Duodenal mucosa (tissue), 2 donors: ENCODE data around the gene PALM2AKAP2.

Source experiments
- H3K27ac ChIP-seq: one replicate; pipeline ENCODE4 v1.7.0; 2013; ENCODE audit warnings: low read depth, low read length
- H3K27me3 ChIP-seq, 2 donors: one replicate each; pipeline ENCODE4 v1.7.0; 2013; ENCODE audit warnings: low read length in 2 of 2, control low read depth in 1 of 2; ENCODE audit not compliant: insufficient read depth in 2 of 2, control insufficient read depth in 1 of 2
- H3K36me3 ChIP-seq, 2 donors: one replicate each; pipeline ENCODE4 v1.7.0; 2013; ENCODE audit warnings: low read length in 2 of 2, control low read depth in 1 of 2; ENCODE audit not compliant: insufficient read depth in 2 of 2, control insufficient read depth in 1 of 2
- H3K4me1 ChIP-seq, 2 donors: one replicate each; pipeline ENCODE4 v1.7.0; 2013; ENCODE audit warnings: low read length in 2 of 2, control low read depth in 1 of 2; ENCODE audit not compliant: insufficient read depth in 2 of 2, control insufficient read depth in 1 of 2
- H3K4me3 ChIP-seq, 2 donors: one replicate each; pipeline ENCODE4 v1.7.0; 2013; ENCODE audit warnings: low read length in 2 of 2, low read depth in 1 of 2
- H3K9ac ChIP-seq, 2 donors: one replicate each; pipeline ENCODE4 v1.7.0; 2013; ENCODE audit warnings: low read length in 2 of 2, low read depth in 1 of 2
- H3K9me3 ChIP-seq, 2 donors: one replicate each; pipeline ENCODE4 v1.7.0; 2013; ENCODE audit warnings: low read length in 2 of 2, control low read depth in 1 of 2; ENCODE audit not compliant: control insufficient read depth in 1 of 2

PALM2AKAP2 gene

DNA sequence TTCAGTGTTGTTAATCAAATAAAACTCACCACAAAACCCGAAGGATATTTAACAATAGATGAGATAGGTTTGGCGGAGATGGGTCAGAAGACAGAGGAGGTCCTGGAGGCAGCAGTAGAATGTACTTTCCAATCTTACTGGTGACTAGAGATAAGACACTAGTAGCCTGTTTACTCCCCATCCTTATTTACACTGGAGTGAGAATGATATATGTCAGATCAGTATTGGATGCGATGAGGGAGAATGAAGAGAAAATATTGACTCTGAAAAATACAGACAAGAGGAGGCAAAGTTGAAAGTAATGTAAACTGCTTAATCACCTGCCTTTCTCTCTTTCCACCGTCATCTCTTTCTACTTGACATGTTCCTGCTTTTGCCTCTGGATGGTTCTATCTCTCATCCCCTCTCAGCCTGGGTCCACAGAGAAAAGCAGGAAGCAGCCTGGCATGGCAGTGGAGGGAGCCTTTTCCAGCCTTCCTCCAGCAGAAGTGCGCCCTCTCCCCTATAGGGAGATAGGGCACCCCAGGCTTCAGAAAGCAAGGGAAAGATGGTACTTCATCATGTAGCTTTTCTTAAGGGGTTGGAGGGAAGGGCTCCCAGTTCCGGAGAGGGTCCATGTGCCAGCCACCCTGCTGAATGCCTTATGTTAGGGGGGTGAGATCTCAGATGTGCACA lies 11.1 kb downstream of the PALM2AKAP2 start:
- Histone ChIP-seq H3K27ac (no peak overlapping the region), H3K36me3 (no peaks in the 10 kb centered on the region), H3K4me3 (no peak overlapping the region), H3K4me1 (peaks cover 5 to 9% of the 10 kb centered on the region in 2 donors), H3K27me3 (no peaks in the 10 kb centered on the region), H3K9me3 (no peaks in the 10 kb centered on the region), H3K9ac (no peak overlapping the region)

GRCh38 chr9:109791747-109792146 lies 11.7 kb downstream of the PALM2AKAP2 start:
- H3K4me1 ChIP-seq = peaks cover 5 to 9% of the 10 kb centered on the region in 2 donors
- no peak overlapping the region for H3K4me3 ChIP-seq
- no peaks in the 10 kb centered on the region for H3K36me3 ChIP-seq
- no peaks in the 10 kb centered on the region for H3K9me3 ChIP-seq
- H3K27ac ChIP-seq = no peak overlapping the region
- no peaks in the 10 kb centered on the region for H3K27me3 ChIP-seq
- H3K9ac ChIP-seq = no peak overlapping the region

GRCh38 chr9:109792951-109793546 lies 13.1 kb downstream of the PALM2AKAP2 start:
- Histone ChIP-seq H3K27me3 (no peaks in the 10 kb centered on the region), H3K9ac (no peak overlapping the region), H3K9me3 (no peaks in the 10 kb centered on the region), H3K27ac (no peak overlapping the region), H3K4me3 (no peak overlapping the region), H3K4me1 (peaks cover 5 to 9% of the 10 kb centered on the region in 2 donors), H3K36me3 (no peaks in the 10 kb centered on the region)

DNA sequence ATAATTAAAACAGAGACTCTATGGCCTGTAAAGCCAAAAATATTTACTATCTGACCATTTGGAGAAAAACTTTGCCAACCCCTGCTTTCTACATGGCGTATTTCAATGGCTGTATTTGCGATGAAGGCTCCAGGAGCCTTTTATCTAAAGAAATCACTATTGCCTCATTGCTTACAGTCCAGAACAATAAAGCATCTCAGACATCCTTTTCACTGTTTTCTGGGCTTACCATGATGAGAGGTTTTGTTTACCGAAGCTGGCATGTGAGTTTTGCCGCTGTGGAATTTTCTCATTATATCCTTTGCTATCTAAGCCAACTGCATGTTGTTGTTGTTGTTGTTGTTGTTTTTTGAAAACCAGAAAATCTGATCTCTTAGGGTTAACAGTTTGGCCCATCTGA lies 13.9 kb downstream of the PALM2AKAP2 start:
- Histone ChIP-seq H3K4me3 (no peak overlapping the region), H3K36me3 (no peaks in the 10 kb centered on the region), H3K4me1 (peaks cover 5 to 9% of the 10 kb centered on the region in 2 donors), H3K27me3 (no peaks in the 10 kb centered on the region), H3K9ac (no peak overlapping the region), H3K9me3 (no peaks in the 10 kb centered on the region), H3K27ac (no peak overlapping the region)

DNA sequence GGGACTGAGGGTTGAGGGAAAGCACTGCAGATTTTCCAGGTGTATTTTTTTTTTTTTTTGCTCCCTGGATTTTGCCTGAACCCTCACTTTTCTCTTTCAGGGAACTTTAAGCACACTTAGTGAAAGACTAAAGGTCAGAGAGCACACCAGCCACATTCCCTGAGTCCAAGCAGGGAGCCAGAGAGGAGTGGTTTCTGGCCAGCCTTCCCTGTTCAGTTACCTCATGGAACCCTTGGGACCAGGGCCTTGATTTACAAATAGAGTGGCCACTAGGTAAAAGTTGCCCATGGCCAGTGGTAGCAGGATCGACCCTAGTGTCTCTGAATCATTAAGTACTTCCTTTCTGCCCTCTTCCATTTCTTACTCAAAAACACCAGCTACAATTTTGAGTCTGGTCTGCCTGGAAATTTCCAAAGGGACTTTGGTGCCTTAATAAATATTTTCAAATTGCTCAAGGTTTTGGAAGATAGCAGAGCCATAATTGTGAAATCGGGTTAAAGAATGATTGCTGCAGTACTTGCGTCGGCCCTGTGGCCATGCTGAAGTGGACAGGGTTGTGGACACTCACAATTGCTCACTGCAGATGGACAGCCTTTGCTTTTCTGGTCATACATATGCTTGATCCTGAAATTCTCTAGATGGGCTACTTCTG lies 14.5 kb downstream of the PALM2AKAP2 start:
- Histone ChIP-seq H3K9ac (no peak overlapping the region), H3K9me3 (no peaks in the 10 kb centered on the region), H3K4me3 (no peak overlapping the region), H3K27me3 (no peaks in the 10 kb centered on the region), H3K36me3 (no peaks in the 10 kb centered on the region), H3K4me1 (peaks cover 1 to 7% of the 10 kb centered on the region in 2 donors), H3K27ac (no peak overlapping the region)

DNA sequence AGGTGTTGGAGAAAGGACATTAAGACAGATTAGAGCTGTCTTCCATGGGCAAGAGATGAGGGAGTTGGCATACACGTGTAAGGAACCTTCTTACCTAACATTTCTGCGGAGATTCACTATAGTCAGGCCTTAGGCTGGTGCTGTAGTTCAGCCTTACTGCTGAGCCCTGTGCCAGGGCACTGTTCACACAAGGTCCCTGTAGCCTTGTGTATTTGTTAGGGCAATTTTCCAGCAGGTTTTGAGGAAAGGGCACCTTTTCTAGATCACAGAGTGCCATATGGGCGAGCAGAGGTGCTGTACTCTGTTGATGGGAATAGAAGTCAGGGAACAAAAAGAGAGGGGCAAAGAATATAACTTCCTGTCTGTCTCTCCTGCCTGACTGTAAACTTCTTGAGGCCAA lies 15.6 kb downstream of the PALM2AKAP2 start:
- H3K27ac ChIP-seq = no peak overlapping the region
- no peaks in the 10 kb centered on the region for H3K4me1 ChIP-seq
- H3K9ac ChIP-seq = no peak overlapping the region
- no peaks in the 10 kb centered on the region for H3K27me3 ChIP-seq
- H3K9me3 ChIP-seq = no peaks in the 10 kb centered on the region
- H3K4me3 ChIP-seq = no peak overlapping the region
- H3K36me3 ChIP-seq = no peaks in the 10 kb centered on the region

GRCh38 chr9:109796078-109796477 lies 16.1 kb downstream of the PALM2AKAP2 start:
- Histone ChIP-seq H3K27me3 (no peaks in the 10 kb centered on the region), H3K36me3 (no peaks in the 10 kb centered on the region), H3K9ac (no peak overlapping the region), H3K4me1 (no peaks in the 10 kb centered on the region), H3K4me3 (no peak overlapping the region), H3K27ac (no peak overlapping the region), H3K9me3 (no peaks in the 10 kb centered on the region)

- Histone ChIP-seq H3K4me1 (no peaks in the 10 kb centered on the region), H3K27ac (no peak overlapping the region), H3K36me3 (no peaks in the 10 kb centered on the region), H3K4me3 (no peak overlapping the region), H3K27me3 (no peaks in the 10 kb centered on the region), H3K9ac (no peak overlapping the region), H3K9me3 (no peaks in the 10 kb centered on the region)
Observed at GRCh38 chr9:109797006-109797405, 17.0 kb downstream of the PALM2AKAP2 start.

DNA sequence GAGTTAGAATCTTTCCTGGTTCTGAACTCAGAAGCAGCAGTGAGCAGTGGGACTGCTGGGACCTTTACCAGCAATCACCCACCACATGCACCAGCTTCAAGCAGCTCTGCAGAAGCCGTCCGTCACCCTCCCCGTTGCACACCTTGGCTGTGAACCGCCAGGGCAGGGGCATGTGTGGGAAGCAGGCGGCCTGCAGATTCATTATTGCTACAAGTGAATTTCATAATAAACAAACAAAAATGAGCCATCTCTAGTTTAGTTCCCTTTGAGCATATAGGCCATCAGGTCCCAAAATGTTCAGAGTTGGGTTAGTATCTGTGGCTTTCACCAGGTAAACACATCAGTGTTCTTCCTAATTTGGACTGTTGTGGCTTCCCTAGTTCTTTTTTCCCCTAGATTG lies 17.5 kb downstream of the PALM2AKAP2 start:
- H3K4me3 ChIP-seq = no peak overlapping the region
- H3K4me1 ChIP-seq = no peaks in the 10 kb centered on the region
- H3K9me3 ChIP-seq = no peaks in the 10 kb centered on the region
- no peak overlapping the region for H3K9ac ChIP-seq
- H3K27ac ChIP-seq = no peak overlapping the region
- H3K27me3 ChIP-seq = no peaks in the 10 kb centered on the region
- no peaks in the 10 kb centered on the region for H3K36me3 ChIP-seq

DNA sequence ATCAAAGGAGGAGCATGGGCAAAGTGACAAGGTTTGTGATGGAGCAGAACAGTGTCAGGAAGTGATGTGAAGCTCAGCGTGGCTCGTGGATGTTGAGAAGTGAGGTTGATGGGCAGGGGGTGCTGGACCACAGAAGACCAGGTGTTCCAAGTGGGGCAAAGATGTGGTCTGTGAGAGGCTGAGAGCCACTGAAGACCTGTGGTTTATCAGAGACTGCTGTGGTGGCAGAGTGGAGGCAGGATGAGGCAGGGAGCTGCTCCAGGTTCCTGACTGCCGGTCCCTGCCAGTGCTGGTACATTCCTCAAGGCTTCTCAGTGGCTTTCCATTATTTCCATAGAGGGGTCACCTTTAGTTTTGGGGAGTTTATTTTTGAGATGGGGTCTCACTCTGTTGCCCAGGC lies 19.1 kb downstream of the PALM2AKAP2 start:
- no peaks in the 10 kb centered on the region for H3K36me3 ChIP-seq
- H3K27me3 ChIP-seq = no peaks in the 10 kb centered on the region
- no peak overlapping the region for H3K27ac ChIP-seq
- no peaks in the 10 kb centered on the region for H3K9me3 ChIP-seq
- no peaks in the 10 kb centered on the region for H3K4me1 ChIP-seq
- H3K4me3 ChIP-seq = no peak overlapping the region
- no peak overlapping the region for H3K9ac ChIP-seq
